Stimulated activated naive CD4-positive, alpha-beta T cell treated with Interleukin-2 at 50 U/mL for 16 hours (primary cell): ENCODE measurements around the gene TNS4.
"Not testable (repeated sequence)": the region's sequence is repeated elsewhere in the genome, so short reads cannot be mapped to it uniquely, and the experiment has no call there.

ENCODE experiments used
- DNase-seq: peaks from one replicate; lab custom pipeline; 2025; lab: John Stamatoyannopoulos, UW

The TNS4 gene, protein sequence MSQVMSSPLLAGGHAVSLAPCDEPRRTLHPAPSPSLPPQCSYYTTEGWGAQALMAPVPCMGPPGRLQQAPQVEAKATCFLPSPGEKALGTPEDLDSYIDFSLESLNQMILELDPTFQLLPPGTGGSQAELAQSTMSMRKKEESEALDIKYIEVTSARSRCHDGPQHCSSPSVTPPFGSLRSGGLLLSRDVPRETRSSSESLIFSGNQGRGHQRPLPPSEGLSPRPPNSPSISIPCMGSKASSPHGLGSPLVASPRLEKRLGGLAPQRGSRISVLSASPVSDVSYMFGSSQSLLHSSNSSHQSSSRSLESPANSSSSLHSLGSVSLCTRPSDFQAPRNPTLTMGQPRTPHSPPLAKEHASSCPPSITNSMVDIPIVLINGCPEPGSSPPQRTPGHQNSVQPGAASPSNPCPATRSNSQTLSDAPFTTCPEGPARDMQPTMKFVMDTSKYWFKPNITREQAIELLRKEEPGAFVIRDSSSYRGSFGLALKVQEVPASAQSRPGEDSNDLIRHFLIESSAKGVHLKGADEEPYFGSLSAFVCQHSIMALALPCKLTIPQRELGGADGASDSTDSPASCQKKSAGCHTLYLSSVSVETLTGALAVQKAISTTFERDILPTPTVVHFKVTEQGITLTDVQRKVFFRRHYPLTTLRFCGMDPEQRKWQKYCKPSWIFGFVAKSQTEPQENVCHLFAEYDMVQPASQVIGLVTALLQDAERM

DNA sequence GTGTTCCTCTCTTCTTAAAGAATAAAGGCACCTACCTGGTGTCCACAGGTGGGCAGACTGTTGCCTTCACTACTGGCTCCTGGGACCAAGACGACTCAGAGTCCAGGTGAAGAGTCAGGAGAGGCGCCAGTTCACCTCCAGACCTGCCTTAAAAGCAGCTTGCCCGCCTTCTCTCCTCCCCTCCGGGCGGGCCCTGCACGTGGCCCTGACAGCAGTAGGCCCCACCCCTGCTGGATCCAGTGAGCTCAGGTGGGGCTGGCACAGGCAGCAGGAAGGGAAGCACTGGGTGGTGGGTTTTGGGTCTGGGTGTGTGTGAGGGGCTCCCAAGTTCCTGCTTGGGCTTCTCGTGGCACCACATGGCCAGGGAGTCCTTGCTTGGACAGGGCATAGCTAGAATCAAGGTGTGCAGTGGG, at the start of gene TNS4:
TSS of gene TNS4 (minus strand) at position 125 of the 413 bp plus-strand sequence. CDS start 5,198 bp downstream, outside the sequence.
- no peak for DNase-seq

DNA sequence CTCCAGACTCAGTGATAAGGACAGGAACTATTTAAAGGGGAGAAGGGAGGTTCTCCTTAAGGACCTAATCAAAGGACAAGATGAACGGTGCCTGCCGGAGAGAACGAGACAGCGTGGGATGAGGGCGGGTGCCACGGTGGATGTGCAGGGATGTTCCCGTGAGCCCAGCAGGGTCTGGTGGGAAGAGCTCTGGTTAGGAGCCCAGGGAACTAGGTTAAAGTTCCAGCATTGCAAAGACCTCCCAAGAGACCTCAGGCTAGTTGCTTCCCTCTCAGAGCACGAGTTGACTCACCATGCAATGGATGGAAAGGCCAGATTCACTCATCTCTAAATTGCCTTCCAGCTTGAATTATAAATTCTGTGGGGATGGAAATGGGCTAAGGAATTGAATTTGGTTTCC, 49.2 kb upstream of the TNS4 start:
- DNase-seq, result no peak

DNA sequence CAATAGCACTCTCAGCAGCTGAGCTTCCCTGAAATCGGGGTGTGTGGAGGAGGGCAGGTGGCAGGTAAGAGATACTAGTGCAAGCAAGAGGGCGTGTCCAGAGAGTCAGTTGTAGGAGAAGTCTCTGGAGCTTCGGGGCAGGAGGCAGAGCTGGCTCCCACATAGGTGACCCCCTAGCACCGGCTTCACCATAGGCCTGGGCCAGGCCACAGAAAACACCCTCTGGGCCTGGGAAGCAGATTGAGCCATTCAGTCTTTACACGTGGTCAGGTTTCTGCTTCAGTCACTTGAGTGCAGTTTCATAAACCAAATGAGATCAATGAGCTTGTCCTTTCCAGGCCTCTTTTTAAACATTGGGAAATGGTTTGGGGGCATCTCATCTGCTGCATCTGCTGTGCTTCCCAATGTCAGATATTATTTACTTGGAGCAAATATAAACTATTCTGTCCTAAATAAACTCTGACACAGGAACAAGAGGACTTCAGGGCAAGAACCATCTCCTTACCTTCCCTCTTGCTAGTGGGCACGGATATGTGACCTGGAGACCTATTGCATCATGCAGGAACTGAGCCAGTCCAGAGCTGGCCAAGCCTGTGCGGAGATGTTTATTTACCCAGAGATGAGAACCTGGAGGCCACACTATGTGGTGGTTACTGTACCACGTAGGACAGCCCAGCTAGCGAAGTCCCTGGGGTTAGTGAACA, 47.7 kb upstream of the TNS4 start:
- no peak for DNase-seq

DNA sequence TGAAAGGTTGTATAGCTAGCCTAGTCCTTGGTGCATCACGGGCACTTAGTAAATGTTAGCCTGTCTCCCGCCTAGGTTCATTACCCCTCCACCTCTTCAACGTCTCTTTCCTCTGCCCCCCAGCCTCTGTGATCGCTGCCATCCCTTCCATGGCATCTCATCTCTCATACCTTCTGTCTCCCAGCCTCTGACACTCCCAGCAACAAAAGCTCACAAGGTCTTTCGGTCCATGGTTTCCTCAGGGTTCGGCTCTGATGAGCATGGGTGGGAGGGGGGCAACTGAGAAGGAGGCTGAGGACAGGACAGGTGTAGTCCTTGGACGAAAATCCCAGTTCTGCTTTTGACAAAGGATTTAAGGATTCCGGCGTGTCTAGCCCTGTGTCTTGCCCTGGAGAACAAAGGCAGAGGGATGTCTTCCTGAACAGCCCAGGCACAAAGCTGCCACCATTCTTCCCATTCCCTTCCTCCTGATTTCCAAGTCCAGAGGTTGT, 47.1 kb upstream of the TNS4 start:
- DNase-seq, result no peak

DNA sequence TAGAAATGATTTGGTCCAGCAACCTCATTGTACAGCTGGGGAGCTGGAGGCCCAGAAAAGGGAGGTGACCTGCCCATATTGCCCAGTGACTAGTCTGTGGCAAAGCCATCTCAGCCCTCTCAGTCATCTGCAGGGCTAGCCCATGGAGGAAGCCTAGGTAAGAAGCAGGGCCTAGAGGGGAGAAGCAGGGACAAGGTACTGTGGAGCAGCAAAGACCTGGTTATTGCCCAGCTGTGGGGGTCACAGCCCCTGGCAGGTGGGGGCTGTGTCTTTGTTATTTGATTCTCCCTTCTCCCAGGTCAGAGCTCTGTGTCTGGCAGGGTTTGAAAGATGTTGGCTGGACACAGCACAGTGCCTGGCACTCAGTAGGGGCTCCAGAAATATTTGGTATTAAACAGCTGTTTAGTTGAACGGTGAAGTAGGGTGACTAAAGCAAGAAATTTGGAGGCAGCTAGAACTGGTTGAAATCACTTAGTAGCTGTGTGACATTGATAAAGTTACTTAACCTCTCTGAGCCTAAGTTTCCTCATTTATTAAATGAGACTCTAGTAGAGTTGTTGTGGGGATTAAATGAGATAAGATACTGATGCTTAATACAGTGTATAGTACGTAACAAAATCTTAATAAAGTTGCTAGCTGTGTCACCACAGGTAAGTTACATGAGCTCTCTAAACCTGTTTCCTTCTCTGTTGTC, 46.5 kb upstream of the TNS4 start:
- no peak for DNase-seq

DNA sequence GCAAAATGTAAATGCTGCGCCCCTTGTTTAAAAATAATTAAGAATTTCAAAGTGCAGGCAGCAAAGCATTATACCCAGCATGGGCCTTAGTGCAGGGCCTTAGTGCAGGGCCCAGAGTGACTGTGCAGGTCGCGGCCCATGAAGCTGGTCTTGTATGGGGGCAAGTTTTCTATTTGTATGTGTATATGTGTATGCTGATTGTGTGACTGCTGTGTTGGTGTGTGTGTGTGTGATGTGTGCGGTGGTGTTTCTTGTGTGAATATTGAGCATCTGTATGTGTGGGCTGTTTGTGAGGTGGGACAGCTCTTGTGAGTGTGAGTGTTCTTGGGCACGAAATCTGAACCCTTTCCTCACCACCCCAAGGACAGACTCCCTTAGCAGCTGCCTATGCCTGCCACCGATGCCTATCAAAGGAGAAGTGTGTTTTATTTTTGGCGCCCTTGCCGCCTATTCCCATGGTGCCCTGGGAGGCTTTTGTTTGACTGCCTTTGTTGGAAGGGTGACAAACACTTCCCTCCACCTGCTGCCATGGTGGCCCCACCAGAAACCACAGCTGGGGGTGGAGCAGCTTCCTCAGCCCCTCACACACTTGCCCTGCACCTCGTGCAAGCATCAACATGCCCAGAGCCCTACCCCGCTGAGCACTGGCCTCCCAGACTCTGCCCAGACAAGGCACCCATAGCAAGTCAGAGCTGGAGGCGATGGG, 45.8 kb upstream of the TNS4 start:
- peak; percentile 36 for DNase-seq

DNA sequence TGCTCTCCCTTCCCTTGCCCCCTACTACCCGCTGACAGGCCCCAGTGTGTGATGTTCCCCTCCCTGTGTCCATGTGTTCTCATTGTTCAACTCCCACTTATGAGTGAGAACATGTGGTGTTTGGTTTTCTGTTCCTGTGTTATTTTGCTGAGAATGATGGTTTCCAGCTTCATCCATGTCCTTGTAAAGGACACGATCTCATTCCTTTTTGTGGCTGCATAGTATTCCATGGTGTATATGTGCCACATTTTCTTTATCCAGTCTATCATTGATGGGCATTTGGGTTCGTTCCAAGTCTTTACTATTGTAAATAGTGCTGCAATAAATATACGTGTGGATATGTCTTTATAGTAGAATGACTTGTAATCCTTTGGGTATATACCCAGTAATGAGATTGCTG, 45.1 kb upstream of the TNS4 start:
- DNase-seq, result not testable (repeated sequence)

DNA sequence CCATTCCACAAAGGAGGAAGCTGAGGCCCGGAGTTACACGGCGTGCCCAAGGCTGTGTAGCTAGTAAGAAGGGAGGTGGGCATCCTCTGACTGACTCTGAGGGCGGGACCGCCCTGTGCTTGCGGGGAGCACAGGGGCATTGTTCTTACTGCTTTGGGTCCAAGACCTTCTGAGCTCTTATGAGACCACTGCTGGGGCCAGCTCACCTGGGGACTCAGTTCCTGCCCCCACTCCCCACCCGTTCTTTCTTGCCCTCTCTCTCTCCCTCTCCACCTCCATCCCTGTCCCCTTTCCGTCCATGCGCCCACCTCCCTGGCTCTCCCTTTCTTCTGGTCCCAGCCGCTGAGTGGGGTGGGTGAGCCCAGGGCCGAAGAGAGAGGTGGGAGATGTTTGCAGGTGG, 44.2 kb upstream of the TNS4 start:
- DNase-seq, result no peak

DNA sequence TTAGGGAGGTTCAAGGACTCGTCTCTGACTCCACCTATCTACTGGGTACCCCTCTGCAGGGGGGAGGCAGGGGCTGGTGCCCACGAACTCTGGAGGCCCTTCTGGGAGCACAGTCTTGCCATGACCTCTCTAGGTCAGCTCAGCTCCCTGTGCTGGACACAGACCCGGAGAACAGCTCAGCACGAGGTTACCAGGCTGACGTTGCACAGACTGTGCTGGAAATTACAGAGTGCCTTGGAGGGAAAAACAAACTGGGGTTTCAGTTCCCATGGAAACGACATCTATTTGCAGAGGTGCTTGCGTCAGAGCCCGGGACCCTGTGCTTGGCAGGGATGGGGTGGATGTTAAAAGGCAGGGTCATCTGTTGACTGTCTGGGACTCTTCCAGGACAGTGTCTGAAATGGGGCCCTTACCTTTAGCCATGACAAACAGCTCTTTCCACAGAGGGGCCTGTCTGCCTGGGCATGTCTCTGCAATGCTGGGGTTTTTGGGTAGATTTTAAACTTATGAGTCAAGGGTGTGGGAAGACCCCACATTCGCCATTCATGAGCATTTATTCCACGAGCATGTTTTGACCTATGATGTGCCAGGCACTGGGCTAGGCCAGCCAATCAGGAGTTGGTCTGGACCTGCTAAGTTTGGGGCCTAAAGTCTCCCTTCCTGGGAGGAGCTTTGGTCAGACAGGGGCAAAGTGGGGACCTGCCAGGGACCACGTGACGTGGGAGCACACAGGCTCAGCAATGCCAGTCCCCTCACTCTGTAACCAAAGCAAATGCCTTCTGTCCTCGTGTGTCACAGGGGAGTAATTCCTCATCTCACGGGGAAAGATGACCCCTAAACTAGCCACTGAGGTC, 41.4 kb upstream of the TNS4 start:
- DNase-seq, result peak; percentile 50

DNA sequence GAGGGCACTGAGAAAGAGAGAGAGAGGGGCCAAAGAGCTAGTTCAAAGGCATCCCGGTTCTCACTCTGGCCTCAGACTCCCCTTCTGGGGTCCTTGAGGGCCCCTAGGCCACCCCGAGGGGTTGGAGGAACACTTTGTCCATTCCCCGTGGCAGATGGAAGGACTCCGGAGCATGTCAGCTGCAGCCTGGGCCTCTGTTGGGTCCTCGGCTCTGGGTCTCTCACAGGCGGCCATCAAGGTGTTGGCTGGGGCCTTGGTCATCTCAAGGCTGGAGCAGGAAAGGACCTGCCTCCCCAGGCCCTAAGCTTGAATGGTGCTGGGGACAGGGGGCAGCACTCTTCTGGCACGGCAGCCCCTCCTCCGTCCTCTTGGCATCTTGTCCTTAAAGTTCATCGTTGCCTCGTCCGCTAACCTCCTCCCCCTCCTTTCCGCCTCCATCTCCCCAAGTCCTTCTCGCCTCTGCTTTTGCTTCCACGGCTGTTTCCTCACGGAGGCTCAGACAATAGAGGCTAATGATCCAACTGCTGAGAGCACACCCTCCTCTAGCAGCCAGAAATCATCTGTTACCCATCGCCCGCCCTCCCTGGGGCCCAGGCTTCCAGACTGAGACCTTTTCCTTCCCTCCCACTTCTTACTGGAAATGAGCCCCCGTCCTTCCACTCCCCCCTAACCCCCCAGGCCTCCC, 40.6 kb upstream of the TNS4 start:
- no peak for DNase-seq

DNA sequence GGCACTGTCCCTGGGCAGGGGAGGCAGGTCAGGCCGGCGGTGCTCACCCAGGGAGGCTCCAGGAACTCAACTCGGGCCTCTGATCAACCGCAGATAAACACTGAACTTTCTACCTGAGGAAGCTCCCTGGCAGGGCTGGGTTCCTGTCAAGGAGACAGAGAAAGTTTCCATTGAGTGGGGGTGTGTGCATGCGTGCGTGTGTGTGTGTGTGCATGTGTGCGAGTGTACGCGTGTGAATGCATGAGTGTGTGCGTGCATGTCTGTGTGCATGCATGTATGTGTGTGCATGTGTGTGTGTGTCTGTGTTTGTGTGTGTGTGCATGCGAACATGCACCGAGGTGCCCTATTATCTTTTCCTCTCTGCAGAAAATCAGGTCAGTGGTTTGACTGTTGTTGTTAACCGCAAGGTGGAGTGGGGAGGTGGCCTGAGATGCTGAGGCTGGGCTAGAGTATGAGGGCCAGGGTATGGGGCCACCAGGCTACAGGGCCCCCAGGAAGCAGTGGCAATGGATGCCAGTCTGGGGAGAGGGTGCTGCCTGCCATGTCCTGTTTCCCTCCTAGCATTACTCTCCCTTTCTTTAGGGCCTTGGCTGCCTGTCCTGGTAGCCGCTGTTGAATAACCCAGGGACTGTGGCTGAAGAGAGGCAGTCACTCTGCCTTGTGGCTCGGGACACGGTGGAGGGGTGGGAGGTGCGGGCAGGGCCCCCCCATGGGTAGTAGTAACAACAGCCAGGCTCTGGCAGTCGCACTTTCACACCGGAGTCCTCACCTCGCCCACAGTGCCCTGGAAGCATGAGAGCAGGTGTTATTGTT, 39.8 kb upstream of the TNS4 start:
- DNase-seq, result peak; percentile 81

DNA sequence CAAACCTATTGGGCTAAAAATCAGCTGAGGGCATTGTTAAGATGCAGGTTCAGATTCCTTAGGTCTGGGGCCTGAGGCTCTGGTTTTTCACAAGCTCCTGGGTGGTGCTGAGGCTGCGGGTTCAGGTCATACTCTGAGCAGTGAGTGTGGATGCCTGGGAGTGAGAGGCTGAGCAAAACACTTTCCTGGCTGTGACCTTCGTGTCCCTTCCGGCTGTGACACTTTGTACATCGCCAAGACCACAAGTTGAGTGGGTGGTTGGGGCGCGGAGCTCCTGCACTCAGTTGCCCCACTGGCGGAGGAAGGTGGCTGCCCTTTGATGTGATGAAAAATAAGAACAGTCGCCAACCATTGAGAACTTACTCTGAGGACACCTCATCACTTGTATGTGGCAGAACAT, 39.0 kb upstream of the TNS4 start:
- peak; percentile 58 for DNase-seq

DNA sequence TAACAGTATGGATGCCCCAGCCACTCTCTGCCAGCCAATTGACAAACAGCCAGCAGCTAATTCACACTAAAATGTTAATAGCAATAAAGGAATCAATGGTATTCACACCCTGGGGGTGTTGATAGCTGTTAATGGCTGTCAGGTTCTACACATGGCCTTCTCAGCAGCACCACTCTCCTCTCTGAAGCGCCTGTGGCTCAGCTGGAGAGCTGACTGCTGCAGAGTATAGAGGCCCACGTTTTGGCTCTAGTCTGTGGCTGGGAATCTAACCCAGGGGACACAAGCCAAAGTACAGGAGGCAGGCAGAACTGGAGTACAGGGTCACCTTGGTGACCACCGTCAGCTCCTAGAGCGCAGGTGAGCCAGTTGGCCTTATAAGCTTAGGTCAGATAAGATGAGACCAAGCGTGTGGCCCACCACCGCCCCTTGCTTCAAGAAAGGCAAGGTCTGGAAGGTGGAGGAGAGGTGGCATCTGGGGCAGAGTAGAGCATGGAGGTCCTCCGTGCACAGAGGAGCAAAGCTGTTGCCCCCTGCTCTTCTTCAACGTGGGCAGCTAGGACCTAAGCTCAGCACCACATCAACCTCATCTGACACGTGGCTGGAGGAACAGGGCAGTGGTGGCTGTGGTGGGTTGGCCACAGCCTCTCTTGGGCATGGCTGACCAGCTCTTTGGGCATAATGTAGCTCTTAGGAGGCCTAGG, 38.4 kb upstream of the TNS4 start:
- no peak for DNase-seq

DNA sequence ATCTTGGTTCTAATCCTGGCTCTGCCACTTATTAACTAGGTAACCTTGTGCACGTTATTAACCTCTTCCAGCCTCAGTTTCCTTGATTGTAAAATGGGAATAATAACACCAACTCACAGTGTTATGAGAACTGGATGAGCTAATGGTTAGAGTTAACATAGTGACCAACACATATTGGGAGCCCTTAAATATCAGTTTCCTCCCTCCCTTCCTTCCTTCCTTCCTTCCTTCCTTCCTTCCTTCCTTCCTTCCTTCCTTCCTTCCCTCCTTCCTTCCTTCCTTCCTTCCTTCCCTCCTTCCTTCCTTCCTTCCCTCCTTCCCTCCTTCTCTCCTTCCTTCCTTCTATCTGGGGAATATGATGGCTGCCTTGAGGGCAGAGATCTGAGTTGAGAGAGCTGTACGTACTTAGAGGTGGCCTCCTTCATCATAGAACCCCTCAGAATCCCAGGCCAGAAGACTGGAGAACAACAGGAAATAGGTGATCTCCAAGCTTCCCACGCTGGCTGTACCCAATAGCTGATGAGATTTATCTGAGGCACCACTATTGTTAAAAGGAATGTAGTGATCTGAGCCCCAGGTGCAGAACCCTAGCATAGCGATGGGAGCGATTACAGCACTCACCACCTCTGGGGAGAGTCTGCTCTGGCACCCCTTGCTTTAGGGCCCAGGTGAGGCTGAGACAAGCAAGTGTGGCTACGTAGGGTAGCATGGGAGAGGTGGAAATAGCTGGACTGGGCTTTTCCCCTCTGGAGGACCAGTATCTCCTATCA, 37.7 kb upstream of the TNS4 start:
- no peak for DNase-seq

DNA sequence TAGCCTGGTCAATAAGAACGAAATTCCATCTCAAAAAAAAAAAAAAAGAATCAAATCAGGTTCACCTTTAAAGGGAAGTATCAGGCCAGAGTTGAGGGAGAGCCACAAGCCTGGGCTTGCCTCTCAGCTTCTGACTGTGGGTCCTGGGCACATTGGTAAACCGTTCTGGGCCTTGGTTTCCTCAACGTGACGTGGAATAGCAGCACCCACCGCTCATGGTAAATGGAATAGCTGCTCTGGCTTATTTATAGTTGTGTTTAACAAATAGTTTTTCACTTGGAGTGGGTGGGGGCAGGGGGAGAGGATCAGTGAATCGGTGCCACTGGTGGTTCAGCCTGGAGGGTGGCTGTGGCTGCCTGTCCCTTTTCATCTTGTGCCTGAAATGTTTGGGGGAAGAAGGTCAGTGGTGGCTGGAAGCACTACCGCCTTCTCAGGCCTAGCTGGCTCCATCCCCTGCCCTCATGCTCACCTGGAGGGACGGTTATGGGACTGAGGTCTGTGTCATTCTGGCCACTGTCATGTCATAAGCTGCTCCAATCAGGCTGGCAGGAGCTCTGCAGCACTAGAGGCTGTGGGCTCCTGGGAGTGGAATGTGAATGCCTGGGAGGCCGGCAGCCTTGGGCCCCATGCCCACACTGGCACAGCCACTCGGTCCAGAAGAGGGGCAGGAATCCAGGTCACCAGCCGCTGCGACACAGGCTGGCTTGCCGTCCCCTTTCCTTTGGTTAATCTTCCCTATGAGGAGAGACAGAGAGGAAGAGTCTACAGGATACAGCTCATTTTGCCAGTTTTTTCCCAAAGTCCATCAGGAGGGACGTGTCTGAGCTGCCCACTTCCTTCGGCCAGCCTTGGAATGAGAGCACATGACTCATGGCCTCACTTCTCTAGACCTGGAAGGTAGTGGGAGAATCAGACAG, 36.9 kb upstream of the TNS4 start:
- DNase-seq, result no peak
